Activated T-cell treated with anti-CD3 and anti-CD28 coated beads for 24 hours (primary cell): ENCODE results near the gene LYRM4.
"Not testable (repeated sequence)": the region's sequence is repeated elsewhere in the genome, so short reads cannot be mapped to it uniquely, and the experiment has no call there.

ENCODE experiments used
- DNase-seq: peaks from one replicate; pipeline ENCODE4 v3.0.0-alpha.2; 2020; ENCODE audit warnings: low read depth

LYRM4 gene

GRCh38 chr6:5078121-5078669 is 182.6 kb downstream of the LYRM4 start:
- no peak for DNase-seq

DNA sequence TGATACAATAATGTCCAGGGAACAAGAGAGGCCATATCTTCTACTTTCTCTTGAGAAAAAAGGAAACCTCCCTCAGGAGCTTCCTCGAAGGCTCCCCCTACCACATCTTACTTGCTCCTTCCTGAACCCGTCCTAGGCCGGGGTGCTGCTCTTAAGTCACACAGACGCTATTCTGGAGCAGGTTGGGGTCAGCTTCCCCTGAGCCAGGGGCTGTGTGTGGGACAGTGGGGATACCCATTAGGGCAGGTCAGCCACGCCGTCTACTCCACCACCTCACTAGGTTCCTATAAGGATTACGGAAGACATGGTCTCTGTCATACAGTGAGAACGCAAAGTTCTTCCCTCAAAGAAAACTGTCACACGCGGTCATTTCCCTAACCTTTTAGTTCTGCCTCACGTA is 183.8 kb downstream of the LYRM4 start:
- DNase-seq, result no peak

DNA sequence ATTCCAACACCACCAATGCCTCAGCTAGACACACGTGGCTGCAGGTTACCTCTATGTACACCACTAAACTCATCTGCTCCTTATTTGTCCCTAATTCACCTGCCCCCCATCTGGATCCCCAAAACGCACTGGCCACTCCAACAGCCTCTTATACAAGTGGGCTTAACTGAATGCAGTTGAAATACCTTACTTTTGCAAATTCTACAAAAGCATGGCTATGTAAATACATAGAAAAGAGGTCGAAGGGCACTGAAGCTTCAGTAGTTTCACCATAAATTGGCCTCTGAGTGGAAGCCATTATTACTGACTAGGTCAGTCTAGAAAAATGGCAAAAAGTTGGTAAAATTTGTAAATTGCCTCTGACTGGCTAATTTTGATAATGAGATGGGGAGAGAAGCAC is 186.8 kb downstream of the LYRM4 start:
- no peak for DNase-seq

GRCh38 chr6:5072440-5072839 is 188.3 kb downstream of the LYRM4 start:
- DNase-seq, result no peak

GRCh38 chr6:5071216-5071615 is 189.5 kb downstream of the LYRM4 start:
- DNase-seq, result no peak

DNA sequence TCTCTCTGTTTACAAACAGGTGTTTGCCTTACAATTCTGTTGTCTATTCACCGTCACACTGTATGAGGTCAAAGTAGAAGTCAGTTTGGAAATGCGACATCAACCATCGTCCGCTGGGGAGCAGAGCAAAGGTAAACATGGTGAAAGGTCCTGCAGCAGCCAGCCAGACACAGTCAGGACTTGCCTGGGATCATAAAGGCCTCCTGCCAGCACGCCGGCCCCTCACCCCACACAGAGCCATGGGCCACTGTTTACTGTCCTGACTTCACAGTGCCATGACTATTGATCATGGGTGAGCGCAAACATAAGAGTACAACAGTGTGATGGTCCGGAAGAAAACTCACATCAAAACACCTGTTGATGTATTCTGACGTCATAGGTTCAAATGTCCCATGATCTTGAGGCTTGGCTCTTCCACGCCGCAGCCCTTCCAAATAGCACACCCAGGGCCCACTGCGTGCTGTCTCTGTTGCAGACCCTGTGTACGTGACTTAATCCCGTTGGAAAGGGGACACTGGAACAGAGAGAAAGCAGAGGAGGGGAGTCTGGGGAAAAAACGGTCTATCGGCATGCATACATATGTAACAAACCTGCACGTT is 192.5 kb downstream of the LYRM4 start:
- DNase-seq, result no peak

- no peak for DNase-seq
Observed at GRCh38 chr6:5067305-5067704, 193.4 kb downstream of the LYRM4 start.

GRCh38 chr6:5066456-5067093 is 194.2 kb downstream of the LYRM4 start:
- DNase-seq, result no peak

DNA sequence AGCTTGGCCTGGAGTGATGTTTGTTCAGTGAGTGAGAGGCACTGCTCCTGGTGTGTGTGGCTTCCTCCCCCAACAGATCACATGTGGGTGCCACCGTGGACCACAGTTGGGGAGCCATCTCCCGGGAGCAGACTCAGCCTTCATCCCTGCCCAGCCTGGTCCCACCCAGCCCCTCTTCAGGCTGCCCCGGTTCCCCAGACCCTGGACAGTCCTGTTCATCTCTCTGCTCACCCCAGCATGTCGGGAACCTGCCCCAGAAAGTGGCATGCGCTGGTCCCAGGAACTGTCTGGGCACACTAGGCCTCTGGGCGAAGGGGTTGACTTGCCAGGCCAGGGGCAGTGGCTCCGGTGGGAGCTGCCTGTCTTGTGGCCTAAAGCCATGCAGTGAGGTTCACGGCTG is 197.1 kb downstream of the LYRM4 start:
- DNase-seq, result no peak

- DNase-seq, result no peak
Observed at GRCh38 chr6:5061152-5061551, 199.6 kb downstream of the LYRM4 start.

DNA sequence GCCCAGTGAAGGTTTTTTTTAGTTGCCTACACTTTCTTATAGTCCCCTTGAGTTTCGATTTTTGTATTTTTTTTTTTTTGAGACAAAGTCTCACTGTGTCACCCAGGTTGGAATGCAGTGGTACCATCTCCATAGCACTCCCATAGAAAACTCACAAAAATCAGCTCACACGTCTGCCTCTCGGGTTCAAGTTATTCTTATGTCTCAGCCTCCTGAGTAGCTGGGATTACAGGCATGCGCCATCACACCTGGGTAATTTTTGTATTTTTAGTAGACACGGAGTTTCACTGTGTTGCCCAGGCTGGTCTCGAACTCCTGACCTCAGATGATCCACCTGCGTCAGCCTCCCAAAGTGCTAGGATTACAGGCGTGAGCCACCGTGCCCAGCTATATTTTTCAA is 200.3 kb downstream of the LYRM4 start:
- not testable (repeated sequence) for DNase-seq

GRCh38 chr6:5059036-5059896 is 201.5 kb downstream of the LYRM4 start:
- no peak for DNase-seq
